ENCODE data around the gene ZC3H12A. TPM values are rescaled to one million over a fixed set of nuclear protein-coding genes. Genes with fewer than 3 reads are reported as not detected.

ZC3H12A gene
- total RNA-seq, 2 donors from 2014 or later: 30.2 to 58.6 TPM

- peak overlapping the region; percentile 73 to 91 for H3K27ac Mint-ChIP-seq
- no peaks in the 10 kb centered on the region for H3K9me3 Mint-ChIP-seq
- peaks cover 35 to 37% of the 10 kb centered on the region in 2 donors for H3K36me3 Mint-ChIP-seq
- peak in 1 of 2 donors; percentile 58 for DNase-seq (ENCODE audit: low spot score in 2 of 2)
- ATAC-seq: peak in 1 of 2 donors; percentile 2
Observed at GRCh38 chr1:37473431-37474045, 842 bp upstream of the ZC3H12A start.

GRCh38 chr1:37474697-37475379 lies 458 bp downstream of the ZC3H12A start:
- peak in 1 of 2 donors; percentile 7 for ATAC-seq
- Mint-ChIP-seq H3K36me3 (peaks cover 47 to 49% of the 10 kb centered on the region in 2 donors), H3K27ac (peak overlapping the region; percentile 93 to 94), H3K9me3 (no peaks in the 10 kb centered on the region)
- DNase-seq (ENCODE audit: low spot score in 2 of 2): no peak

GRCh38 chr1:37475380-37476086 lies 1.2 kb downstream of the ZC3H12A start:
- H3K9me3 Mint-ChIP-seq: no peaks in the 10 kb centered on the region
- peak overlapping the region; percentile 93 to 94 for H3K27ac Mint-ChIP-seq
- ATAC-seq (no peak), DNase-seq (ENCODE audit: low spot score in 2 of 2) (no peak)
- peaks cover 47 to 50% of the 10 kb centered on the region in 2 donors for H3K36me3 Mint-ChIP-seq

- peaks cover 47 to 56% of the 10 kb centered on the region in 2 donors for H3K36me3 Mint-ChIP-seq
- no peaks in the 10 kb centered on the region for H3K9me3 Mint-ChIP-seq
- DNase-seq (ENCODE audit: low spot score in 2 of 2) (no peak), ATAC-seq (no peak)
- peak overlapping the region; percentile 86 to 94 for H3K27ac Mint-ChIP-seq
Observed at GRCh38 chr1:37476087-37476452, 1.7 kb downstream of the ZC3H12A start.

- Mint-ChIP-seq H3K36me3 (peaks cover 52 to 61% of the 10 kb centered on the region in 2 donors), H3K27ac (peak overlapping the region; percentile 93 to 94), H3K9me3 (no peaks in the 10 kb centered on the region)
- DNase-seq (ENCODE audit: low spot score in 2 of 2) (no peak), ATAC-seq (no peak)
Observed at GRCh38 chr1:37476460-37477197, 2.2 kb downstream of the ZC3H12A start.

GRCh38 chr1:37477198-37477931 lies 3.0 kb downstream of the ZC3H12A start:
- Mint-ChIP-seq H3K27ac (peak overlapping the region; percentile 93 to 94), H3K36me3 (peaks cover 55 to 66% of the 10 kb centered on the region in 2 donors), H3K9me3 (no peaks in the 10 kb centered on the region)
- DNase-seq (ENCODE audit: low spot score in 2 of 2): peak; percentile 62 to 93
- peak; percentile 27 to 43 for ATAC-seq

- peaks cover 60 to 71% of the 10 kb centered on the region in 2 donors for H3K36me3 Mint-ChIP-seq
Observed at GRCh38 chr1:37477946-37478345, 3.6 kb downstream of the ZC3H12A start.

GRCh38 chr1:37478451-37478881 lies 4.1 kb downstream of the ZC3H12A start:
- peak; percentile 25 to 56 for ATAC-seq
- Mint-ChIP-seq H3K9me3 (no peaks in the 10 kb centered on the region), H3K36me3 (peaks cover 60 to 71% of the 10 kb centered on the region in 2 donors), H3K27ac (peak overlapping the region; percentile 93 to 94)
- DNase-seq (ENCODE audit: low spot score in 2 of 2): peak; percentile 42 to 75

More at GRCh38 chr1:37477946-37478345, 3.6 kb downstream of the ZC3H12A start:
- no peak for DNase-seq (ENCODE audit: low spot score in 2 of 2)
- no peaks in the 10 kb centered on the region for H3K9me3 Mint-ChIP-seq
- peak overlapping the region; percentile 93 to 94 for H3K27ac Mint-ChIP-seq
- no peak for ATAC-seq

GRCh38 chr1:37478890-37479254 lies 4.5 kb downstream of the ZC3H12A start:
- peak overlapping the region; percentile 94 to 95 for H3K27ac Mint-ChIP-seq
- no peak for DNase-seq (ENCODE audit: low spot score in 2 of 2)
- peaks cover 60 to 71% of the 10 kb centered on the region in 2 donors for H3K36me3 Mint-ChIP-seq
- ATAC-seq: no peak
- H3K9me3 Mint-ChIP-seq: no peaks in the 10 kb centered on the region

GRCh38 chr1:37479255-37480124 lies 5.1 kb downstream of the ZC3H12A start:
- Mint-ChIP-seq H3K9me3 (no peaks in the 10 kb centered on the region), H3K36me3 (peaks cover 60 to 71% of the 10 kb centered on the region in 2 donors), H3K27ac (peak overlapping the region; percentile 94 to 95)
- ATAC-seq: peak; percentile 60 to 64
- DNase-seq (ENCODE audit: low spot score in 2 of 2): peak; percentile 78 to 95

GRCh38 chr1:37480125-37480466 lies 5.7 kb downstream of the ZC3H12A start:
- DNase-seq (ENCODE audit: low spot score in 2 of 2): no peak
- Mint-ChIP-seq H3K36me3 (peaks cover 57 to 68% of the 10 kb centered on the region in 2 donors), H3K9me3 (no peaks in the 10 kb centered on the region), H3K27ac (peak overlapping the region; percentile 94 to 95)
- no peak for ATAC-seq

GRCh38 chr1:37480581-37481288 lies 6.4 kb downstream of the ZC3H12A start:
- no peak for DNase-seq (ENCODE audit: low spot score in 2 of 2)
- Mint-ChIP-seq H3K36me3 (peaks cover 51 to 62% of the 10 kb centered on the region in 2 donors), H3K9me3 (no peaks in the 10 kb centered on the region), H3K27ac (peak overlapping the region; percentile 94)
- no peak for ATAC-seq

- DNase-seq (ENCODE audit: low spot score in 2 of 2) (no peak), ATAC-seq (no peak)
- H3K9me3 Mint-ChIP-seq: no peaks in the 10 kb centered on the region
- H3K27ac Mint-ChIP-seq: peak overlapping the region; percentile 94
- peaks cover 44 to 55% of the 10 kb centered on the region in 2 donors for H3K36me3 Mint-ChIP-seq
Observed at GRCh38 chr1:37481289-37482003, 7.1 kb downstream of the ZC3H12A start.
